SK-N-SH (cell line): ENCODE results near the gene PBX3. TPM values are rescaled to one million over a fixed set of nuclear protein-coding genes. Genes with fewer than 3 reads are reported as not detected.

Experiments
- CTCF ChIA-PET: fragments of 300-600, 350-600 bp; formaldehyde crosslinking; extraction: SDS; loops from one replicate; lab custom pipeline; 2021; lab: Yijun Ruan, JAX
- POLR2A ChIA-PET: fragments of 350-600 bp; sonication (Branson Sonifier 250); formaldehyde crosslinking; extraction: SDS; loops from one replicate; lab custom pipeline; 2020; ENCODE audit warnings: antibody characterized with exemption, inconsistent platforms; lab: Yijun Ruan, JAX
- DNase-seq: peaks from one replicate; pipeline ENCODE4 v3.0.0; 2012
- H2AFZ ChIP-seq: fragments of 200-600 bp; sonication (generic); 2 replicates; pipeline ENCODE4 v1.8.1; 2016; ENCODE audit warnings: antibody characterized with exemption, mild to moderate bottlenecking, low read depth
- H3F3A ChIP-seq: fragments of 200-600 bp; sonication (generic); replicated peaks from 2 replicates; pipeline ENCODE3; 2016; ENCODE audit warnings: antibody characterized with exemption, mild to moderate bottlenecking; ENCODE audit not compliant: insufficient read depth
- H3K27ac ChIP-seq, 2 experiments: fragments of 200-500 bp in 1 of 2; fragments of 200-600 bp in 1 of 2; sonication (Bioruptor generic) in 1 of 2; sonication (generic), shearing (Covaris generic) in 1 of 2; 2 replicates each; pipeline versions ENCODE4 v1.5.1 to v1.6.1; 2014 to 2016; ENCODE audit warnings: low read depth in 2 of 2, inconsistent platforms in 1 of 2, low read length in 1 of 2, mild to moderate bottlenecking in 1 of 2, mixed read lengths in 1 of 2
- H3K27me3 ChIP-seq: fragments of 200-600 bp; sonication (generic), shearing (Covaris generic); 2 replicates; pipeline ENCODE4 v1.6.1; 2016; ENCODE audit warnings: mixed run types; ENCODE audit not compliant: insufficient read depth
- H3K36me3 ChIP-seq, 2 experiments: fragments of 200-500 bp in 1 of 2; fragments of 200-600 bp in 1 of 2; sonication (Bioruptor generic) in 1 of 2; sonication (generic) in 1 of 2; replicated peaks in 1 of 2; 2 replicates each; pipeline versions ENCODE3 to v1.5.1; 2014 to 2016; ENCODE audit warnings: low read length in 1 of 2, mild to moderate bottlenecking in 1 of 2; ENCODE audit not compliant: insufficient read depth in 2 of 2, control insufficient read depth in 1 of 2
- H3K4me1 ChIP-seq, 2 experiments: fragments of 200-500 bp in 1 of 2; fragments of 200-600 bp in 1 of 2; sonication (Bioruptor generic) in 1 of 2; sonication (generic), shearing (Covaris generic) in 1 of 2; 2 replicates each; pipeline versions ENCODE4 v1.5.1 to v1.6.1; 2014 to 2016; ENCODE audit warnings: low read depth in 1 of 2, low read length in 1 of 2, mixed run types in 1 of 2; ENCODE audit not compliant: insufficient read depth in 2 of 2, control insufficient read depth in 1 of 2
- H3K4me2 ChIP-seq: fragments of 200-600 bp; sonication (generic), shearing (Covaris generic); 2 replicates; pipeline ENCODE4 v1.6.1; 2017; ENCODE audit warnings: mixed run types
- H3K4me3 ChIP-seq, 2 experiments: fragments of 200-500 bp in 1 of 2; fragments of 200-600 bp in 1 of 2; sonication (Bioruptor generic) in 1 of 2; sonication (generic), shearing (Covaris generic) in 1 of 2; 2 replicates each; pipeline versions ENCODE4 v1.5.1 to v1.8.1; 2014 to 2016; ENCODE audit warnings: low read depth in 2 of 2, inconsistent platforms in 1 of 2, low read length in 1 of 2, mild to moderate bottlenecking in 1 of 2, mixed read lengths in 1 of 2, moderate library complexity in 1 of 2
- H3K79me2 ChIP-seq: fragments of 200-600 bp; sonication (generic); 2 replicates; pipeline ENCODE4 v1.8.1; 2017; ENCODE audit warnings: mild to moderate bottlenecking; ENCODE audit not compliant: insufficient read depth
- H3K9ac ChIP-seq: fragments of 200-600 bp; sonication (generic); 2 replicates; pipeline ENCODE4 v1.6.1; 2017; ENCODE audit warnings: mixed run types
- H3K9me2 ChIP-seq: fragments of 200-600 bp; sonication (generic); 2 replicates; pipeline ENCODE4 v1.6.1; 2017; ENCODE audit warnings: mixed run types
- H3K9me3 ChIP-seq: fragments of 200-600 bp; sonication (generic); 2 replicates; pipeline ENCODE4 v1.6.1; 2017; ENCODE audit warnings: mixed run types, mild to moderate bottlenecking, moderate library complexity
- H4K20me1 ChIP-seq: fragments of 200-600 bp; sonication (generic); 2 replicates; pipeline ENCODE4 v1.6.1; 2017; ENCODE audit warnings: mild to moderate bottlenecking, mixed run types; ENCODE audit not compliant: insufficient read depth
- JUND ChIP-seq: IDR thresholded peaks from 2 replicates; pipeline ENCODE4 v1.4.0; 2012
- MAX ChIP-seq: IDR thresholded peaks from 2 replicates; pipeline ENCODE4 v1.4.0; 2012; ENCODE audit warnings: low read depth
- MEF2A ChIP-seq: IDR thresholded peaks from 2 replicates; pipeline ENCODE4 v1.4.0; 2012; ENCODE audit warnings: low read depth, borderline replicate concordance
- POLR2AphosphoS5 ChIP-seq: IDR thresholded peaks from 2 replicates; pipeline ENCODE4 v1.6.1; 2012; ENCODE audit warnings: low read depth, low read length
- RAD21 ChIP-seq: IDR thresholded peaks from 2 replicates; pipeline ENCODE4 v1.6.1; 2012; ENCODE audit warnings: mild to moderate bottlenecking, low read length
- REST ChIP-seq: IDR thresholded peaks from 2 replicates; pipeline ENCODE4 v1.6.1; 2012; ENCODE audit warnings: mild to moderate bottlenecking, low read depth, low read length, moderate library complexity
- TEAD4 ChIP-seq: IDR thresholded peaks from 2 replicates; pipeline ENCODE4 v1.4.0; 2012; ENCODE audit warnings: mild to moderate bottlenecking, borderline replicate concordance; ENCODE audit not compliant: insufficient read depth
- WGBS: methylation state at CpG from one replicate; pipeline ENCODE4 v1.1.6; 2017; ENCODE audit warnings: low lambda C conversion rate; 5-methylcytosine and 5-hydroxymethylcytosine counted together
- polyA plus RNA-seq, 3 experiments: library from polyadenylated mRNA; depleted of rRNA; stranded (reverse); fragments of >200 nt; gene quantifications; 2 replicates each; pipeline ENCODE4 v1.2.3, GENCODE V29; 2012

Gene PBX3
- polyA plus RNA-seq, 1 of the 3 experiments (the other 2 are of a cell fraction) = 73.0 TPM

GRCh38 chr9:125760537-125760936, 13.4 kb downstream of the PBX3 start:
- Histone ChIP-seq H3K4me3 (no peak overlapping the region), H3F3A (peaks cover 14% of the 10 kb centered on the region), H3K9me3 (no peaks in the 10 kb centered on the region), H3K4me2 (0 out of 2 replicates have a peak overlapping the region, but pooled peaks have one; percentile 80), H3K79me2 (peaks cover 100% of the 10 kb centered on the region), H3K27me3 (no peaks in the 10 kb centered on the region), H3K4me1 (peaks cover 33 to 71% of the 10 kb centered on the region in 2 experiments; a peak in 3 of 4 replicates), H2AFZ (no peak overlapping the region), H4K20me1 (peaks cover 91% of the 10 kb centered on the region), H3K9me2 (no peaks in the 10 kb centered on the region), H3K36me3 (peaks cover 25 to 30% of the 10 kb centered on the region in 2 experiments), H3K9ac (peak overlapping the region; percentile 54; the same call in 1 of the 2 replicates), H3K27ac (peak overlapping the region in 1 of 2 experiments; percentile 43; a peak in 2 of 4 replicates)
- WGBS = 94% methylated on average over 1 of the region's 1 CpG
- CTCF ChIA-PET = interaction anchor here (1.0 to 1.5 kb wide), 2 partner anchors 124 to 353 kb away, joined by 3 to 6 read pairs; no protein-coding TSS in a partner anchor
- DNase-seq = no peak
- no peak for TF ChIP-seq POLR2AphosphoS5
- TF ChIP-seq TEAD4 = no peak
- TF ChIP-seq MAX = no peak
- TF ChIP-seq JUND = no peak
- no peak for TF ChIP-seq RAD21
- POLR2A ChIA-PET = no interaction called here

- 63% methylated on average over 2 of the region's 2 CpGs for WGBS
- POLR2A ChIA-PET = no interaction called here
- no peak for DNase-seq
- Histone ChIP-seq H3K4me2 (peak overlapping the region; percentile 56; the same call in 1 of the 2 replicates), H3K27me3 (no peaks in the 10 kb centered on the region), H2AFZ (no peak overlapping the region), H3K9me3 (no peaks in the 10 kb centered on the region), H3K79me2 (peaks cover 100% of the 10 kb centered on the region), H3K27ac (peak overlapping the region; percentile 53 to 86; a peak in 3 of 4 replicates), H3K36me3 (peaks cover 16 to 23% of the 10 kb centered on the region in 2 experiments), H3F3A (peaks cover 15% of the 10 kb centered on the region), H4K20me1 (peaks cover 84% of the 10 kb centered on the region), H3K9me2 (no peaks in the 10 kb centered on the region), H3K4me1 (peaks cover 33 to 58% of the 10 kb centered on the region in 2 experiments; a peak in 3 of 4 replicates), H3K9ac (no peak overlapping the region), H3K4me3 (no peak overlapping the region)
- CTCF ChIA-PET = interaction anchor here (1.5 kb wide), 1 partner anchor 354 kb away, joined by 6 read pairs; no protein-coding TSS in a partner anchor
- TF ChIP-seq REST (no peak), MEF2A (0 out of 2 replicates have a peak, but pooled peaks have one; percentile 17)
Measured at GRCh38 chr9:125761676-125762450, 14.7 kb downstream of the PBX3 start.
